ENCODE results near the gene TGFBR2.

DNA sequence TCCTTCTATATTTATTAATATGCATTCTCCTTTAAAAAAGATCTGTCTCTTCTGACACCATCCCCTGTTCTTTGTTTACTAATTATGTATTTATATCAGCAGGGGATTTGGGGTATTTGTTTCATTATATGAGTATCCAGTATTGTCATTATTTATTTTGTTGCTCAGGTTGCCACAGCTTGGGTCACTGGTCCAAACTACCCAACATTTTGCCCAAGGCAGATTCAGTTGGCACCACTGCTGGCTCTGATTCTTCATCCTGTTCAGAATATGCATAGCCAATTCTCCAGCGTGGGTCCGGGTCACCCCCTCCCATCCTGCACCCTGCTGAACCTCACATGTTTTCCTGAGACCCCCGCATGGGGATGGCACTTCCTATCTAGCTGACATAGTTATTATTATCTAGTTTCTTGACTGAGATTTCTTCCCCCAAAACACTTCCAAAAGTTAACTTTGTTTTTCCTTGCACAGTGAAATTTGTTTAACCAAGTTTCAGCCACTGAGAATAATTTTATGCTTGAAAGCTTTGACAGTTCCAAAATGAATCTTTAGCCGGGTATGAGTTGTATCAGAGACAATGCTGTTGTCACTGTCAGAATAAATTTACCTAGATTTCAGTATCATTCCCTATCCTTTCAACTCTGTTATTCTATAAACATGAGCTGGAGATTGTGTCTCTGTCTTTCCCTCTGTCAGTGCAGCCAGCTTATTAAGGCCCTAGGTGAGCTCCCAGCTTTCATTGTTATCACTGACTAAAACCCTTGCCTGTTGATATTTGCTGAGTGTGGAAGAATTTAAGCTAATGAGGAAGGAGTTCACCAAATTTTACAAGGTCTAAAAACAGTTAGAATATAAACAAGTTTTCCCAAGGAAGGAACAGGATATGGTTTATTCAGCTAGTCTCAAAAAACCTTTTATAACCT lies 70.3 kb downstream of the TGFBR2 start:
- TF ChIP-seq, protein P1, sequence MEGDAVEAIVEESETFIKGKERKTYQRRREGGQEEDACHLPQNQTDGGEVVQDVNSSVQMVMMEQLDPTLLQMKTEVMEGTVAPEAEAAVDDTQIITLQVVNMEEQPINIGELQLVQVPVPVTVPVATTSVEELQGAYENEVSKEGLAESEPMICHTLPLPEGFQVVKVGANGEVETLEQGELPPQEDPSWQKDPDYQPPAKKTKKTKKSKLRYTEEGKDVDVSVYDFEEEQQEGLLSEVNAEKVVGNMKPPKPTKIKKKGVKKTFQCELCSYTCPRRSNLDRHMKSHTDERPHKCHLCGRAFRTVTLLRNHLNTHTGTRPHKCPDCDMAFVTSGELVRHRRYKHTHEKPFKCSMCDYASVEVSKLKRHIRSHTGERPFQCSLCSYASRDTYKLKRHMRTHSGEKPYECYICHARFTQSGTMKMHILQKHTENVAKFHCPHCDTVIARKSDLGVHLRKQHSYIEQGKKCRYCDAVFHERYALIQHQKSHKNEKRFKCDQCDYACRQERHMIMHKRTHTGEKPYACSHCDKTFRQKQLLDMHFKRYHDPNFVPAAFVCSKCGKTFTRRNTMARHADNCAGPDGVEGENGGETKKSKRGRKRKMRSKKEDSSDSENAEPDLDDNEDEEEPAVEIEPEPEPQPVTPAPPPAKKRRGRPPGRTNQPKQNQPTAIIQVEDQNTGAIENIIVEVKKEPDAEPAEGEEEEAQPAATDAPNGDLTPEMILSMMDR (IDR thresholded peaks at IDR 0.05) = no peak
- TF ChIP-seq POLR2AphosphoS5 (IDR thresholded peaks at IDR 0.05) = no peak
